GM18499 (cell line): ENCODE results near the gene TMEM147.

Experiments used
- ATAC-seq: cut with Tn5 transposase; IDR thresholded peaks from one replicate; pipeline ENCODE4 v1.9.1; 2021; ENCODE audit warnings: moderate number of reproducible peaks; ENCODE audit not compliant: insufficient read depth, unreplicated experiment

The TMEM147 gene

GRCh38 chr19:35545001-35545854 is at the start of gene TMEM147:
Gene TMEM147, plus strand, starts transcription at chr19:35545626. Its CDS starts 114 bp downstream, at chr19:35545740.
- no peak for ATAC-seq

DNA sequence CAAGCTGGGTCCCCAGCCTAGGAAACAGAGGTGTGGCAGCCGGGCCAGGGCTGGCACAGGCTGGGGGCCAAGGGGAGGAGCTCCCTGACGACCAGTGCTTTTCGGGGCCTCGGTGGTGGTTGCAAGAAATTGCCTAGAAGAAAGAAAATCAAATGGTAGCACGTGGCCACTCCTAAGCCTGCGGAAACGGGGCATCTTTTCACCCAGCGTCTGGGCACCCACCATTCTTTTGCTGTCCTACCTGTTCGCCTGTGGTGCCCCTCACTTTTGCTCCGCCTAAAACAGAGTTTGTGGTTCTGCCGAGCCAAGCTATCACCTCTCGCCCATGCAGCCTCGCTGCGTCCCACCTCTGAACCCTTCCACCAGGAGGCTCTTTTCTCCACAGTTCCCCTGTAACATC is 48.0 kb upstream of the TMEM147 start:
- ATAC-seq = no peak

DNA sequence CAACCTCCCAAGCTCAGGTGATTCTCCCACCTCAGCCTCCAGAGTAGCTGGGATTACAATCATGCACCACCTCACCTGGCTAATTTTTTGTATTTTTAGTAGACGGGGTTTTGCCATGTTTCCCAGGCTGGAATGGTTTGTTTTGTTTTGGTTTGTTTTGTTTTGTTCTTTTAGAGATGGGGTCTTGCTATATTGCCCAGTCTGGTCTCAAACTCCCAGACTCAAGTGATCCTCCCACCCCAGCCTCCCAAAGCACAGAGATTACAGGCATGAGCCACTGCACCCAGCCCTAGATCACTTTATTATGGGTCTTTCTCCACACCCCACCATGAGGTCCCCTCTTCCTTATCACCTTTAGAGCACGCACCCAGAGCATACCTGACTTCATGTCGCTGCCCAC is 47.2 kb upstream of the TMEM147 start:
- ATAC-seq = no peak

GRCh38 chr19:35498984-35499527 is 46.4 kb upstream of the TMEM147 start:
- ATAC-seq = no peak

DNA sequence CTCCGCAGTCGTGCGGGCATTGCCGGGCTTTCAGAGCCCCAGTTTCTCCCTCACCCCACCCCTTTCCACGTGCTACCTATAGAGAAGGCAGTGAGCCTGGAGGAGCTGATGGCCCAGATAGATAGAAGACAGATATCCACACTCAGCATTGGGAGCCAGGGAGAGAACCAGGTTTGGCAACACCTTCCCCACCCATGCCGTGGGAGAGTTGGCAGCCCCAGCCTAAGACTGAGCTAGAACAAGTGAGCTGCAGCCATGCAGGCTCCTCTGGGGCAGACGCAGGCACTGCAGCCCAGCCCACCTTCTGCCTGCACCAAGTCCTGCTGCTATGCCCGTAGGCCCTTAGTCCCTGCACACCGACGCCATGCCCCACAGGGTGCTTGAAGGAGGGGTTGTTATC is 44.8 kb upstream of the TMEM147 start:
- ATAC-seq = no peak

GRCh38 chr19:35501684-35502083 is 43.7 kb upstream of the TMEM147 start:
- ATAC-seq = no peak

DNA sequence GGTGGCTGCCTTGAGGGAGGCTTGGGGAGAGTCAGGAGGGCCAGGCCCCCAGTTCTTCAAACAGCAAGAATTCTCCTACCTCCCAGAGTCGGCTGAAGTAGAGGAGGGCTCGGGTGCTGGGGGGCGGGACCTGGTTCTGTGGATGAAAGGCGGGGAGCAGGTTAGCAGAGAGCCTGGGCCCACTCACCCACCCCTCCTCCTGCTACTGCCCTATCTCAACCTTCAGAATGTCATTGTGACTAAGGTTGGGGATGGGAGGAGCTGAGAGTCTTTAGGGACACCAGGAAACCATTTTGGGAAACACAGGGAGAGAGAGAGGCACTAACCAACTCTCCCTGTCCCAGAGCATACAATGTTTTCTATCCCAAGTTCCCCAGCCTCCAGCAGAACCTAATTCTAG is 42.7 kb upstream of the TMEM147 start:
- no peak for ATAC-seq

GRCh38 chr19:35506011-35506410 is 39.4 kb upstream of the TMEM147 start:
- no peak for ATAC-seq

GRCh38 chr19:35507561-35507960 is 37.9 kb upstream of the TMEM147 start:
- ATAC-seq = no peak

DNA sequence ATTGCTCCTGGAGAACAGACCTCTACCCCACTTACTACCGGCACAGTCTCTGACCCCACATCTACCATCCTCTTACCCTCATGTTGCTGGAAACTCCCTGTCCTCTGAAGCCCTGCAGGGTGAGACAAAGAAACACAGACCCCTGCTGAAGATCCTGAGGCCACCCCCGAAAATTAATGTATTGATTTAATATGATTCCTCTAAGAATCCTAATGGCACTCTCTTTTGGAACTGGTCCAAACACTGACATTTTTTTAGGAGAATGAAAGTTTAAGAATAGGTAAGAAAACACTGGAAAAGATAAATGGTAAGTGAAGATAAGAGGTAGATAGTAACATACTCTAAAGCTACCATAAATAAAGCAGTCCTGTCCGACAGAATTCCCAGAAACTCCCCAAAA is 37.3 kb upstream of the TMEM147 start:
- ATAC-seq = no peak

DNA sequence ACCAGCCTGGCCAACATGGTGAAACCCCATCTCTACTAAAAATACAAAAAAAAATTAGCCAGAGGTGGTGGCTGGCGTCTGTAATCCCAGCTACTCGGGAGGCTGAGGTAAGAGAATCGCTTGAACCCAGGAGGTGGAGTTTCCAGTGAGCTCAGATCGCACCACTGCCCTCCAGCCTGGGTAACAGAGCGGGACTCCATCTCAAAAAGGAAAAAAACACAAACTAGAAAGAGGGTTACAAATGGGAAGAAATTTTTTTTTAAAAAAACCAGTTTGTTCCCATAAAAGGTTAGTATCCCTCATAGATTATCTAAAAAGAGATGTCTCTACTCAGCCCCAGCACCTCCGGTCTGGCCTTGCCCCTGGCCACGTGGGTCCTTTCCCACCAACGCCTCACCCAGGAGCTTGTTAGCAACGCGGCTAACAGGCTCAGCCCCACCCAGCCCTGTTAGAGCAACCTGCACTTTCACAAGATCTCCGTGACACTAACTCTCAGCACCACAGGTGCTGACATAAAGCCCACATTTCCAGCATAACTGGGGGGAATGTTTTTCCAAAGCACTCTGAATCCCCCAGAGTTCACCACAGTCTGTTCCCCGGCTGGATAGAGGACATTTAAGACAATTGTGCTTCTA is 36.3 kb upstream of the TMEM147 start:
- no peak for ATAC-seq

- ATAC-seq = no peak
These were observed 35.4 kb upstream of the TMEM147 start for GRCh38 chr19:35509861-35510625.

- no peak for ATAC-seq
These were observed 34.8 kb upstream of the TMEM147 start for GRCh38 chr19:35510626-35510964.

DNA sequence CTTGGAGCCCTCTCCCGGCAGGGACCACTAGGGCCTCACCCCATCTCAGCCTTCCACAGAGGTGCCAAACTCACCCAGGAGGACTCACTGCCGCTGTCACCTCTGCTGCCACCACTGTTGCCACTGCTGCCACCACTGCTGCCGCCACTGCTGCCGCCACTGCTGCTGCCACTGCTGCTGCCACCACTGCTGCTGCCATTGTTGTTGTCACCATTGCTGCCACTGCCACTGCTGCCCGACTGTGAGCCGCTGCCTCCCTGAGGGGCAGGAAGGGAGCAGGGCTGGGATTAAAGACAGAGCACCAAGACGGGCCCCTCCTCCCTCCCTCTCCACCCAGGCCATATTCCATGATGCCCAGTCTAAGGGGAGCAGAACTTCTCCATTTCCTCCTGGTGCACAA is 34.1 kb upstream of the TMEM147 start:
- ATAC-seq = no peak

DNA sequence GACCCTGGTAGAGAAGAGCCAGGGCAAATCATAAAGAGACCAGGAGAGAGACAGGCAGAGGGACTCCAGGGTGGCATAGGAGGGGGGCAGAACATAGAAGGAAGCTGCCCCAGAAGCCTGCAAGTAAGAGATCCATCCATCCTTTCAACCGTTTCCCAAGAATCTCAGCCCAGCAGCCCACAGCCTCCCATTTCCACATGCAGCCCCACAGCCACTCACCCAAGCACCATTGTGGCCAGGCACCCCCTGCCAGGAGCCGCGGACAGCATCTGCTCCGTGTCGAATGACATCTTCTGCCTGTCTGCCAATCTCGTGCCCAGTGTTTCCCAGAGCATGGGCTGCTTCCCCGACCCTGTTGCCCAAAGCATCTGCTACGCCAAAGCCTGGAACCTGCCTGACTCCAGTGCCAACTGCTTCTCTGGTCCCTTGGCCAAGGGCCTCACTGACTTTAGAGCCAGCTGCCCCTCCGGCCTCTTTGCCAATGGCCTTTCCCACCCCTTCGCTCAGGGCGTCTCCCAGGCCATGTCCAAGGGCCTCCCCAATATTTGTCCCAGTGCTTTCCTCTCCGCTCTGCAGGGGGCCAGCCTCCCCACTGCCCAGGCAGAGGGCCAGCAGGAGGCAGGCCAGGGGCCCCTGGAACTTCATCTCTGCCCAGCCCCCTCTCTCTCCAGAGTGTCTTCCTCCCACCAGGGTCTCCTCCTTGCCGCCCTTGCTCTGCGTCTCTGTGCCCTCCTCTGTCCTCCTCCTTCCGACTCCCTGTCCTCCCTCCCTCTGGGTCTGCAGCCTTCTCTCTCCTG is 32.4 kb upstream of the TMEM147 start:
- ATAC-seq = no peak

DNA sequence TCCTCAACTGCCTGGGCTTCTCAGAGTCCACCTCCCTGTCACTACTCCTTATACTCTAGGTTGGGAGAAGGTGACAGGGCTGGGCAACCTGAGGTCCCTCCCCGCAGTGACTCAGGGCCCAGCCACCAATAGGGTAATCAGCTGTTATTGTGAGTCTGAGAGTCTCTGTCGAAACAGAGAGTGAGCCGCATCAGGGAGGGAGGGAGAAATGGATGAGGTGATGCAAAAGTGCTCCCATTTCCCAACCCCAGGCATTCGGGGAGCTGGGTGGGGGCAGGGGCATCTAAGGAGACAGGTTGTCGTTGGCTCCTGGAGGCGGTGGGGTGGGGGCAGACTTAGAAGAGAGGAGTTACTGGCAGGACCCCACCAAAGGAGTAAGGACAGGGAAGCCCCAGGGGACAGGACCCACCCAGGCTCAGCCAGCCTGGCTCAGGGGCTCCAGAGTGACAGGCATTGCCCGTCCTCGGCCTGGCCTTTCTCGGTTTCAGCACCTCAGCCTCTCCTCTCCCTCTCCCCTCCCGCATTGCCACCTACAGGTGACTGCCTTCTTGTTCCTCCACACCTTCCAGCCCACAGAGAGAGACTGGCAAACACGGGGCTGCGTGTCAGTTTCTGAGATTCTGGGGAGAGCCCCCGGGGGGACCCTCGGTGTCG is 31.7 kb upstream of the TMEM147 start, which contains the start of gene DMKN:
DMKN (minus strand) TSS at position 22 of the 654 bp plus-strand sequence. CDS start 174 bp downstream, outside the sequence.
- ATAC-seq = no peak

GRCh38 chr19:35514282-35514809 is 31.1 kb upstream of the TMEM147 start:
- no peak for ATAC-seq

DNA sequence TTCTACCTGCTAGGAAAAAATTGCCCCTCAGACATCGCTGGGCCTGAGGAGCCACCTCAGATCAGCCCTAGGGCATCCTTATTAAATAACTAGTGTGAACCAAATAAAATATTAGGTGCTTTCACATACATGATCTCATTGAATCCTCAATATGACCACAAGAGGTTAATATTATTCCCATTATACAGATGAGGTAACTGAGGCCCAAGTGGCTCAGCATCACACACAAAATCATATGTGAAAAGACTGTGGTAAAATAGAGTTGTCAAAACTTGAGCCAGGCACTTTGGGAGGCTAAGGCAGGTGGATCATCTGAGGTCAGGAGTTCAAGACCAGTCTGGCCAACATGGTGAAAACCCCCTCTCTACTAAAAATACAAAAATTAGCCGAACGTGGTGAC is 29.1 kb upstream of the TMEM147 start:
- ATAC-seq = no peak

- no peak for ATAC-seq
These were observed 28.1 kb upstream of the TMEM147 start for GRCh38 chr19:35517342-35517741.
